Adrenal gland (tissue), 19 donors: ENCODE measurements around the gene FGF9. TPM values are rescaled to one million over a fixed set of nuclear protein-coding genes. Genes with fewer than 3 reads are reported as not detected.

ENCODE experiments used
- DNase-seq, 7 donors: peaks; one replicate each; pipeline ENCODE4 v3.0.0-alpha.2; 2019 to 2020
- H3K27ac ChIP-seq, 5 donors: fragments of 200-600 bp; sonication (generic) in 4 of 5; 1 replicate in 3 of 5; 2 replicates in 2 of 5; pipeline versions ENCODE4 v1.5.1 to v1.8.0; 2016 to 2020; ENCODE audit warnings: mild to moderate bottlenecking in 1 of 5
- H3K27me3 ChIP-seq: fragments of 200-600 bp; 2 replicates; pipeline ENCODE4 v1.8.0; 2021
- H3K36me3 ChIP-seq, 2 donors: fragments of 200-600 bp; replicated peaks in 1 of 2; 1 replicate in 1 of 2; 2 replicates in 1 of 2; pipeline versions ENCODE4 v1.5.1 to v1.8.0; 2018 to 2022
- H3K4me1 ChIP-seq, 2 donors: fragments of 200-600 bp; replicated peaks in 1 of 2; 1 replicate in 1 of 2; 2 replicates in 1 of 2; pipeline versions ENCODE4 v1.5.1 to v1.8.0; 2018 to 2021
- H3K4me3 ChIP-seq, 4 donors: fragments of 200-600 bp; sonication (generic) in 3 of 4; one replicate each; pipeline ENCODE4 v1.5.1; 2016 to 2018
- H3K9me3 ChIP-seq, 3 donors: fragments of 200-600 bp; sonication (generic) in 1 of 3; replicated peaks in 1 of 3; 1 replicate in 2 of 3; 2 replicates in 1 of 3; pipeline versions ENCODE4 v1.5.1 to v1.8.0; 2016 to 2021
- POLR2A ChIP-seq, 2 donors: fragments of 450-650 bp; IDR thresholded peaks; one replicate each; pipeline ENCODE4 v1.6.1; 2017; ENCODE audit warnings: antibody characterized with exemption in 2 of 2, mild to moderate bottlenecking in 2 of 2, moderate library complexity in 1 of 2
- WGBS, 4 donors: extraction: QIAGEN DNeasy Blood & Tissue Kit in 2 of 4; methylation state at CpG; one replicate each; pipeline versions ENCODE4 v1.1.5 to v1.1.7; 2013 to 2017; 5-methylcytosine and 5-hydroxymethylcytosine counted together
- intact Hi-C, 2 donors: fragments of 100-400 bp; cut with DNase I; formaldehyde crosslinking; loops; one replicate each; pipeline versions ENCODE4 v1.14.1 to v1.15.0; 2022 to 2023
- long read RNA-seq, 10 donors: library from polyadenylated mRNA in 3 of 10; unstranded in 2 of 10; stranded (forward) in 1 of 10; transcript quantifications; one replicate each; pipeline ENCODE4 v2.0.0 and lab custom pipeline, GENCODE V29; 2021 to 2026
- polyA plus RNA-seq, 3 donors: library from polyadenylated mRNA; stranded (reverse); fragments of 200-250 nt in 2 of 3; fragments of 350-450 nt in 1 of 3; fragmentation: Illumina TruSeq in 1 of 3; extraction: RNeasy Lipid Tissue Mini Kit (QIAGEN cat#74804) in 1 of 3; gene quantifications; one replicate each; pipeline ENCODE4 v1.2.3, GENCODE V29; 2013 to 2014
- total RNA-seq, 9 donors: library from RNA; depleted of rRNA in 4 of 9; stranded (reverse); fragments of >200 nt in 4 of 9; fragments of 120-200 nt in 1 of 9; fragmentation: NEBNext Ultra II Directional in 1 of 9; extraction: Animal tissue kit (Norgen Biotek cat#: 25700) in 1 of 9; gene quantifications; one replicate each; pipeline versions ENCODE4 v1.1.0 to v1.2.4, GENCODE V29; 2013 to 2023
- TF ChIP-seq, protein P1 (sequence below), 6 experiments: fragments of 450-650 bp in 4 of 6; fragments of 200-600 bp in 2 of 6; sonication (generic) in 1 of 6; IDR thresholded peaks; 1 replicate in 5 of 6; 2 replicates in 1 of 6; pipeline versions ENCODE4 v1.5.1 to v1.8.0; 2016 to 2021; ENCODE audit warnings: antibody characterized with exemption in 6 of 6, mild to moderate bottlenecking in 2 of 6, moderate library complexity in 1 of 6
- donor health status: healthy with polysubstance abuse.
- donor health status: Bipolar disorder and iron deficiency.
- donor health status: DM: yes; HTN: yes; CAD: no.
- donor health status: DM: no; HTN: no; CAD: no.
- donor health status: DM: no; HTN: no; CAD: no.
- donor health status: DM: yes; HTN: yes; CAD: no.

The FGF9 gene
- 10 to 100 TPM in 3 of 9 donors, 1 to 10 TPM in 6; 1.4 to 20.3 (median 3.0) TPM for total RNA-seq
- 1 to 10 TPM; 2.9 to 5.6 (median 5.5) TPM for polyA plus RNA-seq
- long read RNA-seq, donor 1, full-length matches to known transcripts: 17 of 51 reads
- long read RNA-seq, donor 1, partial matches to known transcripts: 34 of 51 reads
- long read RNA-seq, donor 1, other reads (novel, unspliced or antisense): 0 of 51 reads
- long read RNA-seq, donor 2, full-length matches to known transcripts: 31 of 31 reads
- long read RNA-seq, donor 2, partial matches to known transcripts: 0 of 31 reads
- long read RNA-seq, donor 2, other reads (novel, unspliced or antisense): 0 of 31 reads
- long read RNA-seq, donor 3, full-length matches to known transcripts: 7 of 7 reads
- long read RNA-seq, donor 3, partial matches to known transcripts: 0 of 7 reads
- long read RNA-seq, donor 3, other reads (novel, unspliced or antisense): 0 of 7 reads
- long read RNA-seq, donor 4, full-length matches to known transcripts: 1 of 3 reads
- long read RNA-seq, donor 4, partial matches to known transcripts: 0 of 3 reads
- long read RNA-seq, donor 4, other reads (novel, unspliced or antisense): 2 of 3 reads
- long read RNA-seq, donor 5, full-length matches to known transcripts: 8 of 13 reads
- long read RNA-seq, donor 5, partial matches to known transcripts: 0 of 13 reads
- long read RNA-seq, donor 5, other reads (novel, unspliced or antisense): 5 of 13 reads
- long read RNA-seq, donor 6, full-length matches to known transcripts: 3 of 5 reads
- long read RNA-seq, donor 6, partial matches to known transcripts: 0 of 5 reads
- long read RNA-seq, donor 6, other reads (novel, unspliced or antisense): 2 of 5 reads
- long read RNA-seq, donor 7, full-length matches to known transcripts: 5 of 5 reads
- long read RNA-seq, donor 7, partial matches to known transcripts: 0 of 5 reads
- long read RNA-seq, donor 7, other reads (novel, unspliced or antisense): 0 of 5 reads
- long read RNA-seq, donor 8, full-length matches to known transcripts: 40 of 86 reads
- long read RNA-seq, donor 8, partial matches to known transcripts: 46 of 86 reads
- long read RNA-seq, donor 8, other reads (novel, unspliced or antisense): 0 of 86 reads
- long read RNA-seq, donor 9, full-length matches to known transcripts: 3 of 8 reads
- long read RNA-seq, donor 9, partial matches to known transcripts: 5 of 8 reads
- long read RNA-seq, donor 9, other reads (novel, unspliced or antisense): 0 of 8 reads
- long read RNA-seq, donor 10, full-length matches to known transcripts: 1 of 1 reads
- long read RNA-seq, donor 10, partial matches to known transcripts: 0 of 1 reads
- long read RNA-seq, donor 10, other reads (novel, unspliced or antisense): 0 of 1 reads

DNA sequence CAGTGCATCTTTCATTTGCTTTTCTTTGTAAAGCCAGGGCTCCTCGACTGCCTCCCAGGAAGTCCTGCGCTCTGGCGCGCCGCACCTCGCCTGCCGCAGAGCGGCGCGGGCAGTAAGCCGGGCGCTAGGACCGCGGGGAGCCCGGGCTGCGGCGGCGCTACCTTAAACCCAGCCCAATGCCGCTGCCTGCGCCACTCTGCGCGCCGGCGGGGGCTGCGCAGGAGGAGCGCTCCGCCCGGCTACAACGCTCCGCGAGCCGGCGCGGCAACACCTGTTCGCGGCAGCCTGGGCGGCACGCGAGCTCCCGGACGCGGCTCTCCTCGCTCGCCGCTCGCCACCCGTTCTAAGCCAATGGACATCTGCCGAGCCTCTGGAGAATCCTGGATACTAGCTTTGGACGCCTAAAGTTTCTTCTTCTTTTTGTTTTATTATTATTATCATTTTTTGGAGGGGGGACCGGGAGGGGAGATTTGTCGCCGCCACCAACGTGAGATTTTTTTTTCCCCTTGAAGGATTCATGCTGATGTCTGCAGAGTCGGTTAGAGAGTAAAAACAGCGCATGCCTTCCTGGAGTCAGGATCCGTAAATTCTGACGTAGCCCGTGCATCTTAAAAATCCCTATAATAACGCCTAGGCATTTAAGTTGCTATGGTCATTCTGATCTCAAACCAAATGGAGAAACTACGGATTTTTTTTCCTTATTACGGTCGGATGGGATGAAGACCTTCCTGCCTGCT lies at the start of gene FGF9:
FGF9 (plus strand) TSS at position 191 of the 737 bp plus-strand sequence. CDS start 840 bp downstream, outside the sequence.
- Histone ChIP-seq H3K4me1 (peaks cover 4 to 40% of the 10 kb centered on the region in 2 donors), H3K4me3 (peak within 1 kb of the TSS in 3 of 4 donors; percentile 31 to 94 (median 36)), H3K36me3 (no peaks in the 10 kb centered on the region), H3K27ac (peak within 1 kb of the TSS; percentile 36 to 83 (median 52)), H3K9me3 (no peaks in the 10 kb centered on the region), H3K27me3 (no peaks in the 10 kb centered on the region)
- intact Hi-C loops: no loop called here
- 0 to 1% (median 1%) methylated on average over 19 to 62 of the region's 62 CpGs for WGBS, 4 donors
- TF ChIP-seq, protein P1, sequence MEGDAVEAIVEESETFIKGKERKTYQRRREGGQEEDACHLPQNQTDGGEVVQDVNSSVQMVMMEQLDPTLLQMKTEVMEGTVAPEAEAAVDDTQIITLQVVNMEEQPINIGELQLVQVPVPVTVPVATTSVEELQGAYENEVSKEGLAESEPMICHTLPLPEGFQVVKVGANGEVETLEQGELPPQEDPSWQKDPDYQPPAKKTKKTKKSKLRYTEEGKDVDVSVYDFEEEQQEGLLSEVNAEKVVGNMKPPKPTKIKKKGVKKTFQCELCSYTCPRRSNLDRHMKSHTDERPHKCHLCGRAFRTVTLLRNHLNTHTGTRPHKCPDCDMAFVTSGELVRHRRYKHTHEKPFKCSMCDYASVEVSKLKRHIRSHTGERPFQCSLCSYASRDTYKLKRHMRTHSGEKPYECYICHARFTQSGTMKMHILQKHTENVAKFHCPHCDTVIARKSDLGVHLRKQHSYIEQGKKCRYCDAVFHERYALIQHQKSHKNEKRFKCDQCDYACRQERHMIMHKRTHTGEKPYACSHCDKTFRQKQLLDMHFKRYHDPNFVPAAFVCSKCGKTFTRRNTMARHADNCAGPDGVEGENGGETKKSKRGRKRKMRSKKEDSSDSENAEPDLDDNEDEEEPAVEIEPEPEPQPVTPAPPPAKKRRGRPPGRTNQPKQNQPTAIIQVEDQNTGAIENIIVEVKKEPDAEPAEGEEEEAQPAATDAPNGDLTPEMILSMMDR (IDR thresholded peaks at IDR 0.05): peak in 2 of 6 experiments; percentile 31 to 43
- TF ChIP-seq POLR2A (IDR thresholded peaks at IDR 0.05): peak; percentile 41 to 77
- DNase-seq: peak; percentile 74 to 85 (median 78)

DNA sequence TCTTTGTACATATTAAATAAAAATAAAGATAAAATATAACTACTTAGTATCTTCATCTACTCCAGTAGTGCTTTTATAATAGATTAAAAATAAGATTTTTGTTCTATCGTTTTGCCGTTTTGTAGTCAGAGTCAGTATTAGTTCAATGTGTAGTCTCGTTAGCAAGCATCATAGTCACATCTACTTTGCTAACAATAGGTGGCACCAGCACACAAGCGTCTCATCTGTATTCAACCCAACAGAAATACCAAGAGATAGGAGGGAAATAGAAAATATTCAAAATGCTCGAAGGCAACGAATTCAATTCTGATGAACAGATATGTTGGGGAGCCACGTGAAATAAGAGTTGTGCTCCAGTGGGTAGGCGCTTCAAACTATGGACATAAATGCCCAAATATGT lies 45.5 kb upstream of the FGF9 start:
- DNase-seq: peak in 6 of 7 donors; percentile 33 to 62 (median 42)
- no peak overlapping the region for H3K4me3 ChIP-seq
- no peaks in the 10 kb centered on the region for H3K27me3 ChIP-seq
- no peak for TF ChIP-seq POLR2A (IDR thresholded peaks at IDR 0.05)
- TF ChIP-seq, protein P1 (IDR thresholded peaks at IDR 0.05): peak in 5 of 6 experiments; percentile 36 to 55 (median 53)
- no peak overlapping the region for H3K27ac ChIP-seq
- H3K36me3 ChIP-seq: no peaks in the 10 kb centered on the region
- H3K9me3 ChIP-seq: no peaks in the 10 kb centered on the region
- no peaks in the 10 kb centered on the region for H3K4me1 ChIP-seq
- intact Hi-C loops: no loop called here
- WGBS, 4 donors: 34 to 42% (median 40%) methylated on average over 8 of the region's 8 CpGs

DNA sequence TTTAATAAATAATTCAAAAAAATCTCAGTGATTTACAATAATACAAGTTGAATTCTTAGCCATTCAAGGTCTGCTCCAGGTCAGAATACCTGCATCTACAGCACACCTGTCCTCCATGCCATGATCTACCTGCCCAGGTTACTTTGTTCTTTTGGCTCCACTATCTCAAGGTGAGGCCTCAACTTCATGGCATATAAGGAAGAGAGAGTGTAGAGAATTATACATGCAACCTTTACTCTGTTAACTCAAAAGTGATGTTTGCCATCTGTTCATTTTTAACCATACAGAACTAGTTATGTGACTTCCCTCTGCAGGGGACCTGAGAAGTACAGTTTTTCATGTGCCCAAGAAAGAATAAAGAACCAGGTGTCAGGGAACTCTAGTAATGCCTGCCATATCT lies 38.7 kb upstream of the FGF9 start:
- intact Hi-C loops: loop anchor here (10.0 kb wide), 2 partner anchors 1123 to 1163 kb away; no protein-coding TSS in a partner anchor
- no peak overlapping the region for H3K4me3 ChIP-seq
- H3K4me1 ChIP-seq: no peaks in the 10 kb centered on the region
- H3K9me3 ChIP-seq: no peaks in the 10 kb centered on the region
- no peak for DNase-seq
- H3K27me3 ChIP-seq: no peaks in the 10 kb centered on the region
- no peak overlapping the region for H3K27ac ChIP-seq
- TF ChIP-seq POLR2A (IDR thresholded peaks at IDR 0.05): no peak
- TF ChIP-seq, protein P1 (IDR thresholded peaks at IDR 0.05): no peak
- no peaks in the 10 kb centered on the region for H3K36me3 ChIP-seq
